Suprapubic skin (tissue), 3 donors: ENCODE results near the gene SIN3A.

Source experiments
- EP300 ChIP-seq: sonication (generic); formaldehyde crosslinking; IDR thresholded peaks from one replicate; pipeline ENCODE4 v1.6.1; 2017; ENCODE audit warnings: antibody characterized with exemption
- TF ChIP-seq, protein P1 (sequence below), 2 donors: fragments of 200-600 bp in 1 of 2; fragments of 450-650 bp in 1 of 2; sonication (generic) in 1 of 2; IDR thresholded peaks; one replicate each; pipeline ENCODE4 v1.5.1; 2016 to 2019; ENCODE audit warnings: antibody characterized with exemption in 2 of 2, mild to moderate bottlenecking in 1 of 2, moderate library complexity in 1 of 2

DNA sequence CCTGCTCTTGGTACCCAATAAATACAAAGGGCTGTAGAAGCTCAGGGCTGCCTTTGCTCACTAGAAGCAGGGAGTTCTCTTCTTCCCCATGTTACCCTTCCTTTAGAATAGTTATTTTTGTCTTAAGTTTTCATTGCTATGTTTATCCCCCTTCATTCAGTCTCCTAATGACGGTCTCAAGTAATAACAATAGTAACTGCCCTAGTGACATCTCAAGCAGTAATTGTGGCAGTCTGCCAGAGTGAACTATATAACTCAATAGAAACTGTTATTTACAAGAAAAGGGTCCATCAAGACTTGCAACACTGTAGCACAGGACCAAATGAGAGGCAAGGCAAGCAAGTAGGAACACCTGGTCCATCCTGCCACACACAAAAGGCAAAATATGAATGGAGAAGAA is 32.5 kb upstream of the SIN3A start:
- no peak for TF ChIP-seq EP300
- TF ChIP-seq, protein P1, sequence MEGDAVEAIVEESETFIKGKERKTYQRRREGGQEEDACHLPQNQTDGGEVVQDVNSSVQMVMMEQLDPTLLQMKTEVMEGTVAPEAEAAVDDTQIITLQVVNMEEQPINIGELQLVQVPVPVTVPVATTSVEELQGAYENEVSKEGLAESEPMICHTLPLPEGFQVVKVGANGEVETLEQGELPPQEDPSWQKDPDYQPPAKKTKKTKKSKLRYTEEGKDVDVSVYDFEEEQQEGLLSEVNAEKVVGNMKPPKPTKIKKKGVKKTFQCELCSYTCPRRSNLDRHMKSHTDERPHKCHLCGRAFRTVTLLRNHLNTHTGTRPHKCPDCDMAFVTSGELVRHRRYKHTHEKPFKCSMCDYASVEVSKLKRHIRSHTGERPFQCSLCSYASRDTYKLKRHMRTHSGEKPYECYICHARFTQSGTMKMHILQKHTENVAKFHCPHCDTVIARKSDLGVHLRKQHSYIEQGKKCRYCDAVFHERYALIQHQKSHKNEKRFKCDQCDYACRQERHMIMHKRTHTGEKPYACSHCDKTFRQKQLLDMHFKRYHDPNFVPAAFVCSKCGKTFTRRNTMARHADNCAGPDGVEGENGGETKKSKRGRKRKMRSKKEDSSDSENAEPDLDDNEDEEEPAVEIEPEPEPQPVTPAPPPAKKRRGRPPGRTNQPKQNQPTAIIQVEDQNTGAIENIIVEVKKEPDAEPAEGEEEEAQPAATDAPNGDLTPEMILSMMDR (IDR thresholded peaks at IDR 0.05), result no peak
